Fibroblast of pulmonary artery (primary cell): Measurements from ENCODE around the gene ARAP1.

Experiments used
- DNase-seq: peaks from one replicate; pipeline ENCODE4 v3.0.0-alpha.2; 2010; ENCODE audit warnings: low read depth
- H3K4me3 ChIP-seq: replicated peaks from 2 replicates; pipeline ENCODE4 v1.5.1; 2011; ENCODE audit warnings: low read depth, mild to moderate bottlenecking, control low read depth, low read length, moderate library complexity
- CTCF ChIP-seq: IDR thresholded peaks from 2 replicates; pipeline ENCODE4 v1.5.1; 2011; ENCODE audit warnings: mild to moderate bottlenecking, control low read depth, low read length, inconsistent platforms; ENCODE audit errors: missing control alignments

Gene ARAP1

GRCh38 chr11:72673284-72673942, 78.8 kb downstream of the ARAP1 start:
- DNase-seq: no peak
- H3K4me3 ChIP-seq: no peak overlapping the region
- TF ChIP-seq CTCF: no peak

GRCh38 chr11:72672597-72673238, 79.5 kb downstream of the ARAP1 start:
- no peak for TF ChIP-seq CTCF
- no peak for DNase-seq

GRCh38 chr11:72671152-72672099, 80.8 kb downstream of the ARAP1 start:
- no peak for TF ChIP-seq CTCF
- H3K4me3 ChIP-seq: no peak overlapping the region
- no peak for DNase-seq

More at GRCh38 chr11:72672597-72673238, 79.5 kb downstream of the ARAP1 start:
- no peak overlapping the region for H3K4me3 ChIP-seq

GRCh38 chr11:72670041-72670440, 82.2 kb downstream of the ARAP1 start:
- TF ChIP-seq CTCF: no peak
- DNase-seq: no peak
- H3K4me3 ChIP-seq: no peak overlapping the region

GRCh38 chr11:72669527-72669926, 82.7 kb downstream of the ARAP1 start:
- H3K4me3 ChIP-seq: no peak overlapping the region
- DNase-seq: no peak
- TF ChIP-seq CTCF: no peak

- no peak for DNase-seq
- H3K4me3 ChIP-seq: no peak overlapping the region
- no peak for TF ChIP-seq CTCF
These were observed 83.4 kb downstream of the ARAP1 start for GRCh38 chr11:72668629-72669347.
